Ishikawa (cell line): Measurements from ENCODE around the gene DDHD1.

ENCODE experiments used
- CEBPB ChIP-seq: IDR thresholded peaks from 2 replicates; pipeline ENCODE4 v1.6.1; 2012
- CREB1 ChIP-seq: IDR thresholded peaks from 2 replicates; pipeline ENCODE4 v1.6.1; 2012; ENCODE audit warnings: low read depth
- EGR1 ChIP-seq: IDR thresholded peaks from 2 replicates; pipeline ENCODE4 v1.6.1; 2012
- EP300 ChIP-seq: IDR thresholded peaks from 2 replicates; pipeline ENCODE4 v1.6.1; 2012; ENCODE audit warnings: borderline replicate concordance
- FOXM1 ChIP-seq: IDR thresholded peaks from 2 replicates; pipeline ENCODE4 v1.6.1; 2012; ENCODE audit warnings: low read depth, borderline replicate concordance
- NFIC ChIP-seq: IDR thresholded peaks from 2 replicates; pipeline ENCODE4 v1.6.1; 2012
- RAD21 ChIP-seq: IDR thresholded peaks from 2 replicates; pipeline ENCODE4 v1.6.1; 2012; ENCODE audit warnings: low read depth
- TAF1 ChIP-seq: IDR thresholded peaks from 2 replicates; pipeline ENCODE4 v1.6.1; 2012; ENCODE audit warnings: low read depth, mild to moderate bottlenecking
- TCF12 ChIP-seq: IDR thresholded peaks from 2 replicates; pipeline ENCODE4 v1.6.1; 2012; ENCODE audit warnings: low read depth
- TEAD4 ChIP-seq: IDR thresholded peaks from 2 replicates; pipeline ENCODE4 v1.6.1; 2012
- YY1 ChIP-seq: IDR thresholded peaks from 2 replicates; pipeline ENCODE4 v1.6.1; 2012; ENCODE audit warnings: low read depth
- ZBTB7A ChIP-seq: IDR thresholded peaks from 2 replicates; pipeline ENCODE4 v1.6.1; 2012; ENCODE audit warnings: low read depth
- TF ChIP-seq, protein P1 (sequence below): IDR thresholded peaks from 2 replicates; pipeline ENCODE4 v1.6.1; 2012
- TF ChIP-seq, protein P2 (sequence below): IDR thresholded peaks from 2 replicates; pipeline ENCODE4 v1.6.1; 2012
- TF ChIP-seq, protein P3 (sequence below): IDR thresholded peaks from 2 replicates; pipeline ENCODE4 v1.6.1; 2012; ENCODE audit warnings: low read depth, mild to moderate bottlenecking

Gene DDHD1

GRCh38 chr14:53156238-53156637, 3.1 kb upstream of the DDHD1 start:
- TF ChIP-seq EP300 (no peak), EGR1 (no peak), TAF1 (no peak), FOXM1 (no peak), TEAD4 (no peak), CREB1 (no peak), YY1 (no peak), ZBTB7A (no peak), CEBPB (no peak), TCF12 (no peak), NFIC (no peak), RAD21 (no peak)
- TF ChIP-seq, protein P1, sequence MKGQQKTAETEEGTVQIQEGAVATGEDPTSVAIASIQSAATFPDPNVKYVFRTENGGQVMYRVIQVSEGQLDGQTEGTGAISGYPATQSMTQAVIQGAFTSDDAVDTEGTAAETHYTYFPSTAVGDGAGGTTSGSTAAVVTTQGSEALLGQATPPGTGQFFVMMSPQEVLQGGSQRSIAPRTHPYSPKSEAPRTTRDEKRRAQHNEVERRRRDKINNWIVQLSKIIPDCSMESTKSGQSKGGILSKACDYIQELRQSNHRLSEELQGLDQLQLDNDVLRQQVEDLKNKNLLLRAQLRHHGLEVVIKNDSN: no peak
- TF ChIP-seq, protein P2, sequence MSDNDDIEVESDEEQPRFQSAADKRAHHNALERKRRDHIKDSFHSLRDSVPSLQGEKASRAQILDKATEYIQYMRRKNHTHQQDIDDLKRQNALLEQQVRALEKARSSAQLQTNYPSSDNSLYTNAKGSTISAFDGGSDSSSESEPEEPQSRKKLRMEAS: no peak
- TF ChIP-seq, protein P3, sequence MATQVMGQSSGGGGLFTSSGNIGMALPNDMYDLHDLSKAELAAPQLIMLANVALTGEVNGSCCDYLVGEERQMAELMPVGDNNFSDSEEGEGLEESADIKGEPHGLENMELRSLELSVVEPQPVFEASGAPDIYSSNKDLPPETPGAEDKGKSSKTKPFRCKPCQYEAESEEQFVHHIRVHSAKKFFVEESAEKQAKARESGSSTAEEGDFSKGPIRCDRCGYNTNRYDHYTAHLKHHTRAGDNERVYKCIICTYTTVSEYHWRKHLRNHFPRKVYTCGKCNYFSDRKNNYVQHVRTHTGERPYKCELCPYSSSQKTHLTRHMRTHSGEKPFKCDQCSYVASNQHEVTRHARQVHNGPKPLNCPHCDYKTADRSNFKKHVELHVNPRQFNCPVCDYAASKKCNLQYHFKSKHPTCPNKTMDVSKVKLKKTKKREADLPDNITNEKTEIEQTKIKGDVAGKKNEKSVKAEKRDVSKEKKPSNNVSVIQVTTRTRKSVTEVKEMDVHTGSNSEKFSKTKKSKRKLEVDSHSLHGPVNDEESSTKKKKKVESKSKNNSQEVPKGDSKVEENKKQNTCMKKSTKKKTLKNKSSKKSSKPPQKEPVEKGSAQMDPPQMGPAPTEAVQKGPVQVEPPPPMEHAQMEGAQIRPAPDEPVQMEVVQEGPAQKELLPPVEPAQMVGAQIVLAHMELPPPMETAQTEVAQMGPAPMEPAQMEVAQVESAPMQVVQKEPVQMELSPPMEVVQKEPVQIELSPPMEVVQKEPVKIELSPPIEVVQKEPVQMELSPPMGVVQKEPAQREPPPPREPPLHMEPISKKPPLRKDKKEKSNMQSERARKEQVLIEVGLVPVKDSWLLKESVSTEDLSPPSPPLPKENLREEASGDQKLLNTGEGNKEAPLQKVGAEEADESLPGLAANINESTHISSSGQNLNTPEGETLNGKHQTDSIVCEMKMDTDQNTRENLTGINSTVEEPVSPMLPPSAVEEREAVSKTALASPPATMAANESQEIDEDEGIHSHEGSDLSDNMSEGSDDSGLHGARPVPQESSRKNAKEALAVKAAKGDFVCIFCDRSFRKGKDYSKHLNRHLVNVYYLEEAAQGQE: no peak

DNA sequence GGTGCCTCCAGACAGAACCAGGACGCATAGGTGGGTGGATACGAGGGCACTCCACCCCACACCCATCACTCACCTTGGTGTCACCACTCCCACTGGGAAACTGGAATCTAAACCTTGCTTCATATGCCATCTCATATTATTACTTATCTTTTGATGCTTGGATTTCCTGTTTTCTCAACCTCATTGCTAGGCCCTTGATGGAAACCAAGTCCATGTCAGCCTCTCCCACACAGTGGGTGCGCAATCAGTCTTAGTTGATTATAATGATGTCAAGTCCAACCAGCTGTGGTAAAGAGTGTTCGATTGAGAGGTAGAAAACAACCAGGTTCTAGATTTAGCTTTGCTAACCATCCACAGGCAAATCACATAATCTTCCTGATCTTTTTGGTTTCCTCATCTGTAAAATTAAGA, 584 bp upstream of the DDHD1 start:
- TF ChIP-seq ZBTB7A (no peak), TCF12 (no peak), FOXM1 (no peak), CEBPB (no peak), NFIC (no peak), CREB1 (no peak), RAD21 (no peak), YY1 (no peak), EP300 (no peak), TEAD4 (no peak), EGR1 (no peak)
- TF ChIP-seq, protein P2: no peak
- TF ChIP-seq, protein P1: no peak
- TF ChIP-seq, protein P3: no peak

- no peak for TF ChIP-seq CREB1
- TF ChIP-seq, protein P2: peak; percentile 58; the same call in 1 of the 2 replicates
Measured at GRCh38 chr14:53152184-53152886, 788 bp downstream of the DDHD1 start.

DNA sequence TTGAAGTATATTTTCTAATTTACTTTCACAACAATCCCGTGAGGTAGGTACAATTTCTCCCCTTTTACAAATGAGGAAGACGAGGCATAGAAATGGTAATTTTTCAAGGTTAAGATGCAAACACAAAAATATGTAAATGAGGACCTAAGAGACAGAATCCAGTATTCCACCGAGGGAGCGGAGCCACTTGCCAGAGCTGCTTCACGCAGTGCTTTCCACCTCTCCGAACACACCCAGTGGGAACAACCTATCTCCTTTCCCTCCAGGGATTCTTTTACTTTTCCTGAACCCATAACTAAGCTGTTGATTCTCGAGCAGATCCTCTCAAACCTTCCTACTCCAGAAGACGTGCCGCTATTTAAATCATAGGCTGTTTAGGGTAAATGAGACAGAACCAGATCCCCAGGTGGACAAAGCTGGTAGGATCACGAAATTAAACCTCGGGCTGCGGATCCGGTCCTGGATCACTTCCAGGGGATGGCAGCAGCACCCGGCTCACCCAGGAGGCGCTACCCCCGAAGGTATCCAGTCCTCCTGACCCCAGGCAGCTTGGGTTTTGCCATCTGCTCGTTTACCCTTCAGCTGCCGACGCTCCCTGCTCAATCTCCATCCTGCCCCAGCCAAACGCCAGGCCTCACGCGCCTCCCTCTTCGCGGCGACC, 1.5 kb downstream of the DDHD1 start:
- TF ChIP-seq TCF12 (no peak), CREB1 (no peak), TEAD4 (no peak), EGR1 (no peak), ZBTB7A (no peak)

- TF ChIP-seq YY1 (no peak), CREB1 (no peak)
Measured at GRCh38 chr14:53149668-53150316, 3.3 kb downstream of the DDHD1 start.

DNA sequence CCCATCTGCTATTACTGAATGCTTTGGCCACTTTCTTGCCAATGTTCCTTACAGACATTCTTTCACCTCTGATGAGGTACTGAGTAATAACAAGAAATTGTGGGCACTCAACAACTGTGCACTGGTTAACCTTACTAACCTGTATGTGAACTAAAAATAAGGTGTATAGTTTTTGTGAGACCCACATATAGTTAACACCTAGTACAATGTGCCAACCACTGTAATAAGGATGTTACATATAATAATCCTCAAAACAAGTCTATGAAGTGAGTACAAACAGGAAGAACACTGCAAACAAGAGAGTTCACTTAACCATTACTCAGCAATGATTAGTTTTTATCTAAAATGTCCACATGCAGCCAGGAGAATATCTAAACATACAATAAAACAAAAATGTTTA, 4.5 kb downstream of the DDHD1 start:
- TF ChIP-seq TCF12: no peak
- TF ChIP-seq, protein P3: no peak
- TF ChIP-seq, protein P2: no peak
- TF ChIP-seq CREB1: no peak
- no peak for TF ChIP-seq FOXM1
